Stimulated activated CD8-positive, alpha-beta memory T cell treated with anti-CD3 and anti-CD28 coated beads, Interleukin-15, amount 100 ng/mL, for 4 hours (primary cell): ENCODE data around the gene NF2.
A peak's percentile ranks its signal among the peaks of the same experiment; 100 is the strongest.
"Not testable (repeated sequence)": the region's sequence is repeated elsewhere in the genome, so short reads cannot be mapped to it uniquely, and the experiment has no call there.

Experiments used
- DNase-seq, 2 donors: peaks; one replicate each; pipeline ENCODE4 v3.0.0-alpha.2; 2020; ENCODE audit warnings: low read depth in 2 of 2

Gene NF2

DNA sequence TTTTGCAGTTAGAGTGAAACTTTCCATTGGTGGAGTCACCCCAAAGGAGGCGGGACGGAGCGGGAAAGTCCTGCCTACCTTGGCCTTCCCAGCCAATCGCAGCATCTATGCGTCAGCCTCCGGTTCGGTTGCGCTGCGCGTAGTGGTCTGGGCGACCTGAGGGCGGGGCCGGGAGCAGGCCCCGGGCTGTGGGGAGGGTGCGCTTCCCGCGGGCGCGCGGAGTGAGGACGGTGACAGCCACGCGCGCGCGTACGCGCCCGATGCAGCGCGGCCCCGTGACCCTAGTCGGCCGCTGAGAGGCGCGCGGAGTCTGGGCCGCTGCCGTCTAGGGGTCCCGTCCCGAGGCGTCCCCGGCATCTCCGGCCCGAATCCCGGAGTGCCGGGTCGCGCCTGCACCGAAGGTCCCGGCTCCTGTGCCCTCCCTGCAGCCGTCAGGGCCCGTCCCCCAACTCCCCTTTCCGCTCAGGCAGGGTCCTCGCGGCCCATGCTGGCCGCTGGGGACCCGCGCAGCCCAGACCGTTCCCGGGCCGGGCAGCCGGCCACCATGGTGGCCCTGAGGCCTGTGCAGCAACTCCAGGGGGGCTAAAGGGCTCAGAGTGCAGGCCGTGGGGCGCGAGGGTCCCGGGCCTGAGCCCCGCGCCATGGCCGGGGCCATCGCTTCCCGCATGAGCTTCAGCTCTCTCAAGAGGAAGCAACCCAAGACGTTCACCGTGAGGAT is at the start of gene NF2:
Gene NF2, plus strand, starts transcription at position 276 of the 718 bp plus-strand sequence. Its CDS starts 366 bp downstream, at position 642.
- DNase-seq = peak; percentile 97

DNA sequence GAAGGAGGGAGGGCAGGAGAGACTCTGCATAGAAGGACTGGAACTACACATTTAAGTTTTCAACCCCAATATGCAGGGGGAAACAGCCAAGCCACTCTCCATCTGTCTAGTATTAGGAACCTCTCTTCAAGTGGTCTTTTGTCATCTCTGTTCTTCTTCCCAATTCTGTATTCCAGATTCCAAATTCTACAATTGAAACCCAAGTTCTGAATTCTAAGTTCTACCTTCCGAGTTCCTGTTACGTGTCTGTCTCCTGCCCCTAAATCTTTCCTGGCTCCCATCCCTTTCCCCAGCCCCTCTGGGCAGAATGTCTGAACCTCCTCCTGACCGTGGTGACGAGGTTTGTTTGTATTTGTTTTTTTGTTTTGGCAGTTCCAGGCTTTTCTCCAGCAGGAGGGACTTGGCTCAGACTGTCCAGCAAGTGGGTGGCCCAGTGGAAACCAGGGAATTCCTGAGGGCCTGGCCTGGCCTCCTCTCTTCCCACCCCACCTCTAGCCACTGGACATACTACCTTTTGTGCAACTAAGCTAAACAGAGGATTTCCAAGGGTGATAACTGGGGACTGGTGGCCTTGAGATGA is 48.3 kb upstream of the NF2 start:
- DNase-seq = no peak

DNA sequence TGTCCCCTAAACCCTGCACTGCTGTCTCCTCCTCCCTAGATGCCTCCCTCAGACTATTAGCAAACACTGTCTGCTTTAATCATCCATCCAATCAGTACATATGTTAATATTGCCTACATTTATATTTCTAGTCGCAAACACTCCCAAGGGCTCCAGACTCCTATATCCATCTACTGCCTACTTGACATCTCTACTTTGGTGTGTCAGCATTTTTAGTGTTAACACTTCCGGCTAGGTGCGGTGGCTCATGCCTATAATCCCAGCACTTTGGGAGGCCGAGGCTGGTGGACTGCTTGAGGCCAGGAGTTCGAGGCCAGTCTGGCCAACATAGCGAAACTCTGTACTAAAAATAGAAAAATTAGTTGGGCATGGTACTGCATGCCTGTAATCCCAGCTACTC is 44.4 kb upstream of the NF2 start:
- DNase-seq = no peak

DNA sequence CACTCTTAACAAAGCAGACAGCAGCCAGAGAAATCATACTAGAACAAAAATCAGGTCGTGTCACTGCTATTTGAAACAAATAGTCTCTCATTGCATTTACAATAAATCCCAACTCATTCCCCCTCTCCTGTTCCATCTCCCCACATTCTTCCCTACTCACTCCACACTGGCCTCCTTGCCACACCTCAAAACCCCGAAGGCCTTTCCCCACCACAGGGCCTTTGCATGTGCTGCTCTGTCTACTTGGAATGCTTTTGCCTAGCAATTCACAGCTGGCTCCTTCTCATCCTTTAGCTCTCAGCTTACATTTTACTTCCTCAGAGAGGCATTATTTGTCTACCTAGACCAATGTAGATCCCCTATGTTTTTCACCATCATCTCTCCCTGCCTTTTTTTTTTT is 43.6 kb upstream of the NF2 start:
- no peak for DNase-seq

DNA sequence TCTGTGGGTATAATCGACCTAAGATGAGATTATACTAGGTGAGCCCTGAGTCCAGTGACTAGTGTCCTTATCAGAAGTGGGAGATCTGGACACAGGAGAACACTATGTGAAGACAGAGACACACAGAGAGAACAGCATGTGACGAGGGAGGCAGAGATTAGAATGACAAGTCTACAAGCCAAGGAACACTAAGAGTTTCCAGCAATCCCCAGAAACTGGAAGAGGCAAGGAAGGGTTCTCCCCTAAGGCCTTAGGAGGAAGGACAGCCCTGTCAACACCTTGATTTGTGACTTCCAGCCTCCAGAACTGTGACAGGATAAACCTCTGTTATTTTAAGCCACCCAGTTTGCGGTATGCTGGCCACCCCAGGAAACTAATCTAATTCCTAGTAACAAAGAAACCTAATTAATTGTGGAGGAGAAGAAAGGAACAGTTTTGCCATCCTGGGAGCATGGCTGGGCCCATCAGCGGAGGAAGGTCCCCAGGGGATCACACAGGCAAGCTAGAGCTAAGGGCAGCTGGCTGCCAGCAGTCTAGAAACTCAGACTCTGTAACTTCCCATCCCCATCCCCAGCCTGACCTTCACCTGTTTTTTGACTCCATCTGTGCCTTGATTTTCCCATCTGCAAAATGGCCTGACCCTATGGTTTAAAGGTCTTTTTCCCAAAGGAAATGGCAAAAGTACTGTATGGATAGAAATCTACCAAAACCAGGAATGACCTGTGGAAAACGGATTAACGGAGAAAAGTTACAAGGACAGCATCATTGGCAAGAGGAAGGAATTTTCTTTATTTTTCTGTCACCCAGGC is 39.6 kb upstream of the NF2 start:
- DNase-seq = no peak

DNA sequence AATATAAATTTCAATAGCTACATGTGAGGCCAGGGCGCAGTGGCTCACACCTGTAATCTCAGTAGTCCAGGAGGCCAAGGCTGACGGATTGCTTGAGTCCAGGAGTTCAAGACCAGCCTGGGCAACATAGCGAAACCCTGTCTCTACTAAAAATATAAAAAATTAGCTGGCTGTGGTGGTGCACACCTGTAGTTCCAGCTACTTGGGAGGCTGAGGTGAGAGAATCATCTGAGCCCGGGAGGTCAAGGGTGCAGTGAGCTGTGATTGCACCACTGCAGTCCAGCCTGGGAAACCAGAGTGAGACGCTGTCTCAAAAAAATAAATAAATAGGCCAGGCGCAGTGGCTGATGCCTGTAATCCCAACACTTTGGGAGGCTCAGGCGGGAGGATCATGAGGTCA is 36.9 kb upstream of the NF2 start:
- DNase-seq = not testable (repeated sequence)

DNA sequence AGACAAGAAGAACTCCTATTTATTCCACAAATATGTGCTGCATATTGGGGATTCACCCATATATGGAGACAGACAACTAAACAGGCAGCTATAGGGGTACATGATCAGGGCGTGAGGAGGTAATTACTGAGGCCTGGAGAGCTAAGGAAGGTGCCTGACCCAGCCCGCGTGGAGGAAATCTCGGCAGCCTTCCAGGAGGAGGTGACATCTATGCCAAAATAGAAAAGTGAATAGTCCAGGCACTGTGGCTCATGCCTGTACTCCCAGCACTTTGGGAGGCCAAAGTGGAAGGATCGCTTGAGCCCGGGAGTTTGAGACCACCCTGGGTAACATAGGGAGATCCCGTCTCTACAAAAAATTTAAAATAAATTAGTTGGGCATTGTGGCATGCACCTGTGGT is 36.1 kb upstream of the NF2 start:
- no peak for DNase-seq

DNA sequence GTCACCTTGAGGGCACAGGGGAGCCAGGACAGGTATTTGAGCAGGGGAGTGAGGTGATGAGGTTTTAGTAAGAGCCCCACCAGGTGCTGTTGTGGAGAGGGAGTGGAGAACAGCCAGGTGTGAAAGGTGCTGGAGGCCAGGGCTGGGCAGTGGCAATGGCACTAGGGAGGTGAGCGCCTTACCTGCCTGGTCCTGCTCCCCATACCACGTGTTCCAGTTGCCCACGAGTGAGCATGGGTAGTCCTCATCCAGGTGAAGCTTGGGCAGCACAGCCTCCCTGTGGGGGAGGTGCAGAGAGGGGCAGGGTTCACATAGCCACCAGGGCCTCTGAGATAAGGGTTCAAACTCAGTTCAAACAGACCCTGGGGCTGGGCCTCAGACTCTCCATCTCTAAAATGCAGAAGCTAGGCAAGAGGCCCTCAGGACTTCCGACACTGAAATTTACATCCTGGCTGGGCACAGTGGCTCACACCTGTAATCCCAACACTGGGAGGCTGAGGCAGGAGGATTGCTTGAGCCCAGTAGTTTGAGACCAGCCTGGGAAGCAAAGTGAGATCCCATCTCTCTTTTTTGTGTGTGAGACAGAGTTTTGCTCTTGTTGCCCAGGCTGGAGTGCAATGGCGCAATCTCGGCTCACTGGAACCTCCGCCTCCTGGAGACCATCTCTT is 34.3 kb upstream of the NF2 start:
- no peak for DNase-seq

DNA sequence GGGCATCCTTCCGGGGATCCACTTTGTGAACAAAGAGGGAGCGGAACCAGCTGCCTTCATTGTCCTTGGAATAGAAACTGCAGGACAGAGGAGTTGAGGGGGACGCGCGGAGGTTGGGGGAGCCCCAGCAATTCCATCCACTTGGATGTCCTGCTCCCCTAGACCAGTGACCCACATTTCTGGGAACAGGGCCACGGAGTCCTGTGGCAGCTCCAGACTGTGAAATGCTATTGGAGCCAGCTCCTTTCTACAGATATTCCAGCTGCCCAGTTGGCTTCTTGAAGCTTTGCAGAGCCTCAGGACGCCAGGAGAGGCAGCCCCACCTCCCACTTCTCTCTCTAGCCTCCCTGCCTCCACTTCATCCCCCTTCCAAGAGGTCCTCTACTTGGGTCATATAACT is 33.0 kb upstream of the NF2 start:
- no peak for DNase-seq

DNA sequence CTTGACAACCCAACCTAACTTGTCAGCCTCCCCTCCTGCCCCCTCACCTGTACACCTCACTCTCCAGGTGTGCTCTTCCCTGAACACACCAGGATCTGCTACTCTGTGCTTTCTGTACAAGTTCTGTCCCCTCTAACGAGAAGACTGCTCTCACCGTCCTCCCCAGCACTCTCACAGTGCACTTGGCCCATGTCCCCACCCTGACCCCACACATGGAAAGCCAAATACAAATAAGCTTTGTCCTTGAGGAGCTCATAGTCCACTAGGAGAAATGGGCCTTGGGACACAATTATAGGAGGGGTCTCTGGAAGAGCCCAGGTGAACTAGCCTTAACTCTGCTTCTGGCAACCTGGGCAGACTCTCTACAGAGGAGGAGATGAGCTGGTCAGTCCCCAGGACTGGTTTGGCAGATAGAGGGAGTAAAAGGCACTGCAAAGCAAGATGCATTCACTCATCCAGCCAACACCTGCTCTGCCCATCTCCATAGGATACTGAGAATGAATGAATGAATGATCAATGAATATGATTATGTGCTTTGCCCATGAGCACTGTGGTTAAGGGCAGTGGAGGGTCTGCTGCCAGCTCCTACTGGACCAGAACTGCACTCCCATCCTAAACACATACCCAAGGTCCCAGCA is 32.4 kb upstream of the NF2 start:
- no peak for DNase-seq

DNA sequence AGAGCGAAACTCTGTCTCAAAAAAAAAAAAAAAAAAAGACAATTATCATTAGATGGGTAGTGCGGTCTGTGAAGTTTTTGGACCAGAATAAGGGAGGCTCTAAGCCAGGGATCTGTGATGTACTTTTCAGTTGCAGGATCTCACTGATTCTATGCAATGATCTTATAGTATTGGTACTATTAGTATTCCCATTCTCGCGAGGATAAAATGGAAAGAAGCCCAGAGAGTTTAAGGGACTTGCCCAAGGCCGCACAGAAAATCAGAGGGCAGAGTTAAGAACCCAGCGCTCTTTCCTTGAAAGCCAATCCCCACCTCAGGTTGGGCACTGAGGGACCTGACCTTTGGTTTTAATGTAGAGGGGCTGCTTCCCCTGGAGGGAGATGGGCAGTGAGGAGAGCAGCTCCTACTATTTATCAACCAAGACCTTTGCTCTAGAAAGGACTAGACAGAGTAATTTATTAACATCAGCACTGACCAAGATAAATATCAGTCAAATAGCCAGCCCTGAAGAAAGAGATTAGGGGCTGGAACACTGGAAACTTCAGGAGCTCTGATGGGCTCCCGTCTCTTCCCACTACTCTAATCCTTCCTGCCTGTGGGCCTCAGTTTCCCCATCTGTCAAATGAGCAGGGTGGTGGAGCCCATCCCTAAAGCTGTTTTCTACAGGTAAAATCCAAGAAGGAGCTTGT is 28.5 kb upstream of the NF2 start:
- DNase-seq = no peak

DNA sequence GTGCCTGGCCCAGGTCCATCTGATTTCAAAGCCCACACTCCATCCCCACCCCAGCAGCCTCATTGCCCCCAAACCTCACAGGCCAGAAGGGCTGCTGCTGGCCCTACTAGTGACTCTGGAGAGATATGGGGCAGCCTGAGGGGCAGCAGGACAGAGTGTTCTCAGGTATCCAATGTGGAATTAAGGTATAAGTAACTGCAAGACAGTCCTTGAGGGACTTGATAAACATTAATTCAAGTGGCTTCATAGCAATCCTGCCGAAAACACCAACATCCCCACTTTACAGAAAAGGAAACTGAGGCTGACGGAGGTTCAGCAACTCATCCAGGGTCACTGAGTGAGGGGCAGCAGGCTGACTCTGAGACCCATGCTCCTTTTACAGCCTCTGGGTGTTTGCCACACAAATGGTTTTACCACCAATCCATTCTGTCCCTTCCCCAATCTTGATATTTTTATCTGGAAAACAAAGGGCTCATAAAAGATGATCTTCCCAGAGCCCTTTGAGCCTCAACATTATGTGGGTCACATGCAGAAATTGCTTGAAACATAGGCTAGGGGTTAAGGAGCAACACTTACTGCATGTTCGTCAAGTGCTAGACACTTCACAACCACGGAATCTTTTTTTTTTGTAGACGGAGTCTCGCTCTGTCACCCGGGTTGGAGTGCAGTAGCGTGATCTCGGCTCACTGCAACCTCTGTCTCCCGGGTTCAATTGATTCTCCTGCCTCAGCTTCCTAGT is 24.8 kb upstream of the NF2 start:
- no peak for DNase-seq

DNA sequence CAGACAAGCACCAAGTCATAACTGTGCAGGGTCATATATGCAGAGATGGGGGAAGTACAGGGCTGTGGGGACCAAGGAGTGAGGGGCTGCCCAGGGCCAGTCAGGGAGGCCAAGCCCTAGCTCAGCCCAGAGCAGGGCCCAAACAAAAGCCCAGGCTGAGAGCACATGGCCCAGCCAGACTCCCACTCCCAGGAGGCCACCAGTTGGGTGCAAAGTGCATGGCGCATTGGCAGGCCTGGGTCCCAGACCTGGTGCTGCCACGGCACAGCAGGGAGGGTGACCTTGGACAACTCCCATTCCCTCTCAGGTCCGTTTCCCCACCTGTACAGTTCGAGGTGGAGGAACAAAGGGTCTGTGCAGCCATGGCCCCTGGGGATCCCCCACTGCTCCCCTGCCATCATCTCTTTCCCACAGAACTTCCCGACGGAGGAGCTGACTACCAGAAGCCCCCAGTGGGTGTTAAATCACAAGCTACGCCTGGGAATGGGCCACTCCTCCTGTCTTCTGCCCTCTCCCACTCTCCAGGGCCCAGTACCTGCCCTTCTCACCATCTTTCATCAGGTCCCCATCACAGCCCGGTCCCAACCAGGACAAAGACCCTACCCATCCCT is 23.1 kb upstream of the NF2 start:
- DNase-seq = no peak

DNA sequence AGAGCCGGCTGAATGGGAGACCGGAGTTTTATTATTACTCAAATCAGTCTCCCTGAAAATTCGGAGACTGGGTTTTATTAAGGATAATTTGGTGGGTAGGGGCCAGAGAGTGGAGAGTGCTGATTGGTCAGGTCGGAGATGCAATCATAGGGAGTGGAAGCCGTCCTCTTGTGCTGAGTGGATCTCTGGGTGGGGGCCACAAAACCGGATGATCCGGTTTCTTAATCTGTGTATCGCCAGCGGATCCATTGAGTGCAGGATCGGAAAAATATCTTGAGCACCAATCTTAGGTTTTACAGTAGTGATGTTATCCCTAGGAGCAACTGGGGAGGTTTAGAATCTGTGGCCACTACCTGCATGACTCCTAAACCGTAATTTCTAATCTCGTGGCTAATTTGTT is 21.6 kb upstream of the NF2 start:
- DNase-seq = no peak

DNA sequence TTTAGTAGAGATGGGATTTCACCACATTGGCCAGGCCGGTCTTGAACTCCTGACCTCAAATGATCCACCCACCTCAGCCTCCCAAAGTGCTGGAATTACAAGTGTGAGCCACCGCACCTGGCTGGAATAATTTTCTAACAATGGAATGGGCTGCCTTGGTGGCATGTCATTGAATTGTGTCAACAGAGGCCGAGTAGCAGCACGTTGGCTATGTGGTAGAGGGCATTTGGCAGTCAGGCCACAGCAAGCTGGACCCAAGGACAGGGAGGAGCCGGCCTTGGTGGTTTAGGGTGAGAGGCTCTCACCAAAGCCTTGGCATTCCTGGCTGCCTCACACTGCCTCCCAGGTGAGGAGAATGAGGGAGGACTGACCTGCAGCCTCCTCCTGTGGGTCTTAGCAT is 18.5 kb upstream of the NF2 start:
- DNase-seq = no peak

DNA sequence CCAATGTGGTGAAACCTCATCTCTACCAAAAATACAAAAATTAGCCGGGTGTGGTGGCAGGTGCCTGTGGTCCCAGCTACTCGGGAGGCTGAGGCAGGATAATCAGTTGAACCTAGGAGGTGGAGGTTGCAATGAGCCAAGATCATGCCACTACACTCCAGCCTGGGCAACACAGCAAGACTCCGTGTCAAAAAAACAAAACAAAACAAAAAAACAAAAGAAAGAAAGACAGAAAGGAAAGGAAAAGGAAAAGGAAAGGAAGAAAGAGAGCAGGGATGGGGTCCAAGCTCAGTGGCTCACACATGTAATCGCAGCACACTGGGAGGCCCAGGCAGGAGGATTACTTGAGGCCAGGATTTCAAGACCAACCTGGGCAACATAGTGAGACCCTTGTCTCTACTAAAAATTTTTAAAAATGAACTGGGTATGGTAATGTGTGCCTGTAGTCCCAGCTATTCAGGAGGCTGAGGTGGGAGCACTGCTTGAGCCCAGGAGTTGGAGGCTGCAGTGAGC is 17.2 kb upstream of the NF2 start:
- not testable (repeated sequence) for DNase-seq

DNA sequence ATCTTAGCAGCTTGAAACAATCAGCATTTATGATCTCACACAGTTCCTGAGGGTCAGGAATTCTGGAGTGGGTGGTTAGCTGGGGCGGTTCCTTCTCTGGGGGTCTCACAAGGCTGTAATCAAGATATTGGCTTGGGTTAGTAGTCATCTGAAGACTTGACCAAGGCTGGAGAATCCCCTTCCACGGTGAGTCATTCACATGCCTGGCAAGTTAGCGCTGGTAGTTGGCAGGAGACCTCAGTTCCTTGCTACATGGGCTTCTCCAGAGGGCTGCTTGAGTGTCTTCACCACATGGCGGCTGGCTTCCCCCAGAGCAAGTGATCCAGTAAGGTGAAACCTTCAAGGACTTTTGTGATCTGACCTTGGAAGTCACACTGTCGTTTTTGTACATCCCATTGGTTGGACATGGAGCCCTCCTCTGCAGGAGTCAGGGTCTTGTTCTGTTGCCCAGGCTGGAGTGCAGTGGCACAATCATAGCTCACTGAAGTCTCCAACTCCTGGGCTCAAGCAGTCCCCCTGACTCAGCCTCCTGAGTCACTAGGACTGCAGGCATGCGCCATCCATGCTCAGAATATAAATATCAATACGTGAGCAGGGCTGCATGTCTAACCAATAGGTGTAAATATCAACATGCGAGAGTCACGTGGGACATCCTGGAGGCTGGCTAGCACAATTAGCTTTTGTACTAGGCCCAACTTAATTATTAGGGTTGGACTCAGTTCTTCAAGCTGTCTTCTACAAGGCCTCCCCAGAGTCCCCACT is 15.3 kb upstream of the NF2 start:
- no peak for DNase-seq

DNA sequence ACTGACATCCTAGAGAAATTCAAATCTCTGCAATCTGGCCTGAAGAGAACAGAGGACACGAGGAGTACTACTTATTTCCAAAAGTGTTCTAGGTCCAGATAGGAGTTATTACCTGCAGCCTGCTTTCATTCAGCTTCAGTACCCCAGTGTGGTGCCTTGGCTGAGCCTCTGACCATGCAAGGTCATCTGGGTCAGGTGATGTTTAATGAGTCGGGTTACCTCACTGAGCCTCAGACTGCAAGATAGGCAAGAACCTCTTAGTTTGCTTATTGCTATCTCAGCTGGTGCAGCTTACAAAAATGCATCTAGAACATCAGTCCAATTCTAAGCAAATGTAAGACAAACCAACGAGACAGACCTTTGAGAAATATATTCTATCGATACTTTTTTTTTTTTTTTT is 9.5 kb upstream of the NF2 start:
- DNase-seq = no peak

DNA sequence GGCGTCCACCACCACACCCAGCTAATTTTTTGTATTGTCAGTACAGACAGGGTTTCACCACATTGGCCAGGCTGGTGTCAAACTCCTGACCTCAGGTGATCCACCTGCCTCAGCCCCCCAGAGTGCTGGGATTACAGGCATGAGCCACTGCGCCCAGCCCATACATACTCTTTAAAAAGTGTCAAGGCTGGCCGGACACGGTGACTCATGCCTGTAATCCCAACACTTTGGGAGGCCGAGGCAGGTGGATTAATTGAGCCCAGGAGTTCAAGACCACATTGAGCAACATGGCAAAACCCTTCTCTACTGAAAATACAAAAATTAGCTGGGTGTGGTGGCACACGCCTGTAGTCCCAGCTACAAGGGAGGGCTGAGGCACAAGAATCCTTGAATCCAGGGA is 9.0 kb upstream of the NF2 start:
- not testable (repeated sequence) for DNase-seq
